ENCODE measurements around the gene EXOC2.
A peak's percentile ranks its signal among the peaks of the same experiment; 100 is the strongest.

The EXOC2 gene

GRCh38 chr6:473768-474452 lies 219.0 kb downstream of the EXOC2 start:
- H4K20me1 ChIP-seq (ENCODE audit: insufficient read depth, low read length) = no peaks in the 10 kb centered on the region
- H3K9me2 ChIP-seq (ENCODE audit: low read depth, low read length) = no peaks in the 10 kb centered on the region
- H3K36me3 ChIP-seq (ENCODE audit: insufficient read depth, low read length) = no peaks in the 10 kb centered on the region
- H3K4me3 ChIP-seq (ENCODE audit: low read depth, low read length, poor library complexity, severe bottlenecking) = no peak overlapping the region
- no peak overlapping the region for H3K4me2 ChIP-seq (ENCODE audit: low read length)
- TF ChIP-seq EZH2 (IDR thresholded peaks at IDR 0.05; ENCODE audit: borderline replicate concordance, low read length) = no peak
- TF ChIP-seq, protein P1, sequence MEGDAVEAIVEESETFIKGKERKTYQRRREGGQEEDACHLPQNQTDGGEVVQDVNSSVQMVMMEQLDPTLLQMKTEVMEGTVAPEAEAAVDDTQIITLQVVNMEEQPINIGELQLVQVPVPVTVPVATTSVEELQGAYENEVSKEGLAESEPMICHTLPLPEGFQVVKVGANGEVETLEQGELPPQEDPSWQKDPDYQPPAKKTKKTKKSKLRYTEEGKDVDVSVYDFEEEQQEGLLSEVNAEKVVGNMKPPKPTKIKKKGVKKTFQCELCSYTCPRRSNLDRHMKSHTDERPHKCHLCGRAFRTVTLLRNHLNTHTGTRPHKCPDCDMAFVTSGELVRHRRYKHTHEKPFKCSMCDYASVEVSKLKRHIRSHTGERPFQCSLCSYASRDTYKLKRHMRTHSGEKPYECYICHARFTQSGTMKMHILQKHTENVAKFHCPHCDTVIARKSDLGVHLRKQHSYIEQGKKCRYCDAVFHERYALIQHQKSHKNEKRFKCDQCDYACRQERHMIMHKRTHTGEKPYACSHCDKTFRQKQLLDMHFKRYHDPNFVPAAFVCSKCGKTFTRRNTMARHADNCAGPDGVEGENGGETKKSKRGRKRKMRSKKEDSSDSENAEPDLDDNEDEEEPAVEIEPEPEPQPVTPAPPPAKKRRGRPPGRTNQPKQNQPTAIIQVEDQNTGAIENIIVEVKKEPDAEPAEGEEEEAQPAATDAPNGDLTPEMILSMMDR (IDR thresholded peaks at IDR 0.05; ENCODE audit: low read length) = no peak
- H3F3A ChIP-seq (ENCODE audit: insufficient read depth, low read length) = no peaks in the 10 kb centered on the region
- peaks cover 37% of the 10 kb centered on the region for H3K4me1 ChIP-seq (ENCODE audit: insufficient read depth, low read length, severe bottlenecking)
- H3K79me2 ChIP-seq (ENCODE audit: insufficient read depth, low read length) = no peaks in the 10 kb centered on the region
- no peaks in the 10 kb centered on the region for H3K9me3 ChIP-seq (ENCODE audit: low read length)
- no peak overlapping the region for H3K27ac ChIP-seq (ENCODE audit: low read depth, low read length, poor library complexity, severe bottlenecking)
- H3K27me3 ChIP-seq (ENCODE audit: insufficient read depth, low read length) = no peaks in the 10 kb centered on the region; the same call in 1 of the 2 replicates
- no peak overlapping the region; the same call in 1 of the 2 replicates for H3K9ac ChIP-seq (ENCODE audit: low read length)
- H2AFZ ChIP-seq (ENCODE audit: low read length) = no peak overlapping the region

DNA sequence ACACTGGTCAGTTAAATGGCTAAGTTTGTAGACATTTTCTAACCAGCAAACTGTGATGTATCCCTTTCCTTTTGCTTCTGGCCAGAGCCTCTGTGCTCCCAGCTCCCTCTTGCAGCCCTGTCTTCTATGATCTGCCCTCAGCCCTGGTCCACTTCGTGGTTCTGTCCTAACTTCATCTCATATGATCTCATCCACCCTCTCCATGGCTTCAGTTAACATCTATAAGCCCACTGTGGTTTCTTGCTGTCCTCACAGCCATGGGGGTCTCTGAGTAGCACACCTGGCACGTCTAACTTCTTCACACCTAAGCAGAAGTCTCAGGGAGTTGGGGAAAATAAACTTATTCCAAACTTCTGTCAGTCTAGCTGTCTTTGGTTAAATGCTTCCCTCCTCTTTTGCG lies 219.6 kb downstream of the EXOC2 start:
- TF ChIP-seq EZH2 (IDR thresholded peaks at IDR 0.05; ENCODE audit: borderline replicate concordance, low read length) = no peak
- TF ChIP-seq, protein P1 (IDR thresholded peaks at IDR 0.05; ENCODE audit: low read length) = no peak
- Histone ChIP-seq H3K4me3 (ENCODE audit: low read depth, low read length, poor library complexity, severe bottlenecking) (no peak overlapping the region), H3K27ac (ENCODE audit: low read depth, low read length, poor library complexity, severe bottlenecking) (no peak overlapping the region), H3K27me3 (ENCODE audit: insufficient read depth, low read length) (no peaks in the 10 kb centered on the region; the same call in 1 of the 2 replicates), H3K9ac (ENCODE audit: low read length) (no peak overlapping the region), H3K36me3 (ENCODE audit: insufficient read depth, low read length) (no peaks in the 10 kb centered on the region), H4K20me1 (ENCODE audit: insufficient read depth, low read length) (no peaks in the 10 kb centered on the region), H3K9me3 (ENCODE audit: low read length) (no peaks in the 10 kb centered on the region), H3K9me2 (ENCODE audit: low read depth, low read length) (no peaks in the 10 kb centered on the region), H3K79me2 (ENCODE audit: insufficient read depth, low read length) (no peaks in the 10 kb centered on the region), H3F3A (ENCODE audit: insufficient read depth, low read length) (no peaks in the 10 kb centered on the region), H3K4me1 (ENCODE audit: insufficient read depth, low read length, severe bottlenecking) (peaks cover 37% of the 10 kb centered on the region), H2AFZ (ENCODE audit: low read length) (no peak overlapping the region), H3K4me2 (ENCODE audit: low read length) (no peak overlapping the region)

GRCh38 chr6:470901-471448 lies 222.0 kb downstream of the EXOC2 start:
- Histone ChIP-seq H3K36me3 (ENCODE audit: insufficient read depth, low read length) (no peaks in the 10 kb centered on the region), H3K4me1 (ENCODE audit: insufficient read depth, low read length, severe bottlenecking) (peaks cover 37% of the 10 kb centered on the region), H4K20me1 (ENCODE audit: insufficient read depth, low read length) (no peaks in the 10 kb centered on the region), H3K4me2 (ENCODE audit: low read length) (peak overlapping the region; percentile 57), H3K9ac (ENCODE audit: low read length) (no peak overlapping the region), H3F3A (ENCODE audit: insufficient read depth, low read length) (no peaks in the 10 kb centered on the region), H3K79me2 (ENCODE audit: insufficient read depth, low read length) (no peaks in the 10 kb centered on the region), H3K9me2 (ENCODE audit: low read depth, low read length) (no peaks in the 10 kb centered on the region), H3K4me3 (ENCODE audit: low read depth, low read length, poor library complexity, severe bottlenecking) (peak overlapping the region; percentile 35), H3K27ac (ENCODE audit: low read depth, low read length, poor library complexity, severe bottlenecking) (no peak overlapping the region), H3K9me3 (ENCODE audit: low read length) (no peaks in the 10 kb centered on the region), H3K27me3 (ENCODE audit: insufficient read depth, low read length) (no peaks in the 10 kb centered on the region), H2AFZ (ENCODE audit: low read length) (no peak overlapping the region)
- TF ChIP-seq, protein P1 (IDR thresholded peaks at IDR 0.05; ENCODE audit: low read length) = no peak
- TF ChIP-seq EZH2 (IDR thresholded peaks at IDR 0.05; ENCODE audit: borderline replicate concordance, low read length) = no peak

All from OCI-LY1 (cell line).